GM12875 (cell line): Measurements from ENCODE around the gene IGF2R.
A peak's percentile ranks its signal among the peaks of the same experiment; 100 is the strongest.

Experiments used
- H3K4me3 ChIP-seq: one replicate; pipeline ENCODE4 v1.5.1; 2011; ENCODE audit warnings: low read depth, low read length, control low read depth
- TF ChIP-seq, protein P1 (sequence below): IDR thresholded peaks from 2 replicates; pipeline ENCODE4 v1.5.1; 2011; ENCODE audit warnings: low read depth, mild to moderate bottlenecking, control low read depth, inconsistent platforms, low read length, moderate library complexity, borderline replicate concordance; ENCODE audit not compliant: insufficient read depth

IGF2R gene

DNA sequence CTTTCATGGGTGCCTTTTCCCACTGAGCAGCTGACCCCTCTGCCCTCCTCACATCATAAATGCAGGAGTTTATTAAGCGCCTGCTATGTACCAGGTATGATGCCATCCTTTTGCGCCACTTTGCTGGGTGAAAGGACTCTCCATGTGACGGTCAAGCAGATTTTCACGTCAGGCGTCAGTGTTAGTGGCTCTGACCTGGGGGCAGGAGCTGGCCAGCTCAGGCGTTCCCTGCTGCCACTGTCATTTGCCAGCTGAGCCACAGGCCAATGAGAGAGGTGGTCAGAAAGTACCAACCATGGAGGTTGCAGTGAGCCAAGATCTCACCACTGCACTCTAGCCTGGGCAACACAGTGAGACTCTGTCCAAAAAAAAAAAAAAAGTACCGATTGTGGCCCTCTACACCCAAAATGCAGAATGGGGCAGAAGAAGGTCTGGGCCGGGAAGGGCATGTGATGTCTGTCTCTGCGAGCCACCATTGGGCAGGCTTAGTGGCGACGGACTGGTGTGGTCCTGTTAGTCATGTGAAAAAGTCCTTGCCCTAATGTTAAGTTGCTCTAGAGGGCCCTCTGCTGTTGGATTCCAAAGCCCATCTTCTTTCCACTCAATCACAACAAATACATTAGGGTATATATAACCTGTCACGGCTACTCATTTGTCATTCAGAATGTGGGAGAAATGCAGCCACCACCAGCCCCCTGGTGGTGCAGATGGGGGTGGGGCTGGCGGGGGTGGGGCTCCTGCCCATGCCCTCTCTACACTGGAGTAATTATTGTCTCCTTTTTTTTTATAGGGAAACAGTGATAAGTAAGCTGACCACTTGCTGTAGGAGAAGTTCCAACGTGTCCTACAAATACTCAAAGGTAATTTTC is 134.3 kb downstream of the IGF2R start:
- TF ChIP-seq, protein P1, sequence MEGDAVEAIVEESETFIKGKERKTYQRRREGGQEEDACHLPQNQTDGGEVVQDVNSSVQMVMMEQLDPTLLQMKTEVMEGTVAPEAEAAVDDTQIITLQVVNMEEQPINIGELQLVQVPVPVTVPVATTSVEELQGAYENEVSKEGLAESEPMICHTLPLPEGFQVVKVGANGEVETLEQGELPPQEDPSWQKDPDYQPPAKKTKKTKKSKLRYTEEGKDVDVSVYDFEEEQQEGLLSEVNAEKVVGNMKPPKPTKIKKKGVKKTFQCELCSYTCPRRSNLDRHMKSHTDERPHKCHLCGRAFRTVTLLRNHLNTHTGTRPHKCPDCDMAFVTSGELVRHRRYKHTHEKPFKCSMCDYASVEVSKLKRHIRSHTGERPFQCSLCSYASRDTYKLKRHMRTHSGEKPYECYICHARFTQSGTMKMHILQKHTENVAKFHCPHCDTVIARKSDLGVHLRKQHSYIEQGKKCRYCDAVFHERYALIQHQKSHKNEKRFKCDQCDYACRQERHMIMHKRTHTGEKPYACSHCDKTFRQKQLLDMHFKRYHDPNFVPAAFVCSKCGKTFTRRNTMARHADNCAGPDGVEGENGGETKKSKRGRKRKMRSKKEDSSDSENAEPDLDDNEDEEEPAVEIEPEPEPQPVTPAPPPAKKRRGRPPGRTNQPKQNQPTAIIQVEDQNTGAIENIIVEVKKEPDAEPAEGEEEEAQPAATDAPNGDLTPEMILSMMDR, result peak; percentile 31; the same call in 1 of the 2 replicates
- no peak overlapping the region for H3K4me3 ChIP-seq

DNA sequence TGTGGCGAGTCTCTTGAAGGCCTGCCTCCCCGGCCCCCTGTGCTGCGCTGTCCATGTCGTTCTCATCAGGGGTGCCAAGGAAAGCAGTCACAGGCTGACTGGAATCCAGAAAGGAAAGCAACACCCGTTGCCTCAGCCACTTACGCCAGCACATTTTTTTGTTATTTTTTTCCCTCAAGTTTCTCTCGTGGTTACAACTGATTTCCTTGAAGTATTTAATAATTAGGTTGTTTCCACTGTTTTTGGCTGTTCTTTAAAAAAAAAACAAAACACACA is 134.9 kb downstream of the IGF2R start:
- TF ChIP-seq, protein P1, result no peak
- no peak overlapping the region for H3K4me3 ChIP-seq

DNA sequence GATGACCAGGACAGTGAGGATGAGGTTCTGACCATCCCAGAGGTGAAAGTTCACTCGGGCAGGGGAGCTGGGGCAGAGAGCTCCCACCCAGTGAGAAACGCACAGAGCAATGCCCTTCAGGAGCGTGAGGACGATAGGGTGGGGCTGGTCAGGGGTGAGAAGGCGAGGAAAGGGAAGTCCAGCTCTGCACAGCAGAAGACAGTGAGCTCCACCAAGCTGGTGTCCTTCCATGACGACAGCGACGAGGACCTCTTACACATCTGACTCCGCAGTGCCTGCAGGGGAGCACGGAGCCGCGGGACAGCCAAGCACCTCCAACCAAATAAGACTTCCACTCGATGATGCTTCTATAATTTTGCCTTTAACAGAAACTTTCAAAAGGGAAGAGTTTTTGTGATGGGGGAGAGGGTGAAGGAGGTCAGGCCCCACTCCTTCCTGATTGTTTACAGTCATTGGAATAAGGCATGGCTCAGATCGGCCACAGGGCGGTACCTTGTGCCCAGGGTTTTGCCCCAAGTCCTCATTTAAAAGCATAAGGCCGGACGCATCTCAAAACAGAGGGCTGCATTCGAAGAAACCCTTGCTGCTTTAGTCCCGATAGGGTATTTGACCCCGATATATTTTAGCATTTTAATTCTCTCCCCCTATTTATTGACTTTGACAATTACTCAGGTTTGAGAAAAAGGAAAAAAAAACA is 136.1 kb downstream of the IGF2R start:
- TF ChIP-seq, protein P1, result no peak
- H3K4me3 ChIP-seq, result no peak overlapping the region

DNA sequence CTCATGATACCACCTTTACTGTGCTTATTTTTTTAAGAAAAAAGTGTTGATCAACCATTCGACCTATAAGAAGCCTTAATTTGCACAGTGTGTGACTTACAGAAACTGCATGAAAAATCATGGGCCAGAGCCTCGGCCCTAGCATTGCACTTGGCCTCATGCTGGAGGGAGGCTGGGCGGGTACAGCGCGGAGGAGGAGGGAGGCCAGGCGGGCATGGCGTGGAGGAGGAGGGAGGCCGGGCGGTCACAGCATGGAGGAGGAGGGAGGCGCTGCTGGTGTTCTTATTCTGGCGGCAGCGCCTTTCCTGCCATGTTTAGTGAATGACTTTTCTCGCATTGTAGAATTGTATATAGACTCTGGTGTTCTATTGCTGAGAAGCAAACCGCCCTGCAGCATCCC is 137.1 kb downstream of the IGF2R start:
- TF ChIP-seq, protein P1, result no peak
- no peak overlapping the region for H3K4me3 ChIP-seq

DNA sequence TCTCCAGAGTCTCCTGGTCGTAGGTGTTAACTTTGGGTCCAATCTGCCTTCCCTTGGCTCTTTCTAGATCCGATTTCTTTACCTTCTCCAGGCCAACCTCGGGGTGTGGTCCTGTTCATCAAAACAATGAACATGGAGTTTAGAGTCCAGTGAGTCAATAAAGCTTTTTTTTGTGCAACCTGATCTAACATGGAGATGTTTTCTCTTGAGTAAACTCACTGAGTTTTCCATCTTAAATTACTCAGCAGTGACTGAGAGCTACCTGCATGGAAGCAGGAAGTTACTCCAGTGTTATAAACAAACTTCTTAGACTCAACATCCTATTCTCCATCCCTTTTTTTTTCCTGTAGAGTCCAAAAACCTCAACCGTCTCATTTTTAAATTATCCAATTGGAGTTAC is 137.8 kb downstream of the IGF2R start:
- no peak overlapping the region for H3K4me3 ChIP-seq

DNA sequence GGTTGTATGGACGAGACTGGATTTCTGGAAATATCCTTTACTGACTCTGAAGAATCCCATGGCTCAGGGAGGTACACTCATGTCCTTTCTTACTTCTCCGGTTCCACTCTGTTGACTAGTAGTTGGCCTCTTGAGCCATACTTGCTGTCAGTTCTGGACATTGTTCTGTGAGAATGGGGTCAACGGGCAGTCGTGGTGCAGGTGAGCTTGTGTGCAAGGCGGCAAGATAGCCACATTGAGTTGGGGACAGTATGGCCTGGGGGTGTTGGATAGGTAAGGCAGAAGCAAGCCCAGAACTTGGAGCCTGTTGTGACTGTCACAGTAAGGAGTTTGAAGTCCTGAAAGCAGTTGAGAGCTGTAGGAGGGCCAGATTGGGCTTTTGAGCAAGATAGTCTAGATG is 139.2 kb downstream of the IGF2R start:
- TF ChIP-seq, protein P1, result no peak
- H3K4me3 ChIP-seq, result no peak overlapping the region

More for the DNA sequence above, 137.8 kb downstream of the IGF2R start:
- TF ChIP-seq, protein P1, result no peak
